Breast epithelium (tissue), 4 donors: ENCODE results near the gene CNOT2. TPM values are rescaled to one million over a fixed set of nuclear protein-coding genes. Genes with fewer than 3 reads are reported as not detected.

Experiments used
- DNase-seq, 2 donors: peaks; one replicate each; pipeline ENCODE4 v3.0.0-alpha.2; 2019; ENCODE audit warnings: low spot score in 2 of 2
- H3K27ac ChIP-seq, 2 donors: fragments of 200-600 bp; sonication (generic) in 1 of 2; one replicate each; pipeline ENCODE4 v1.5.1; 2016 to 2019; ENCODE audit warnings: mild to moderate bottlenecking in 1 of 2
- H3K27me3 ChIP-seq, 2 donors: fragments of 200-600 bp; sonication (generic) in 1 of 2; one replicate each; pipeline versions ENCODE4 v1.5.1 to v1.6.0; 2017 to 2019; ENCODE audit warnings: control low read depth in 1 of 2, mild to moderate bottlenecking in 1 of 2
- H3K36me3 ChIP-seq: fragments of 200-600 bp; one replicate; pipeline ENCODE4 v1.5.1; 2019
- H3K4me1 ChIP-seq, 2 donors: fragments of 200-600 bp; sonication (generic); one replicate each; pipeline ENCODE4 v1.5.1; 2016 to 2019; ENCODE audit warnings: control low read depth in 1 of 2
- H3K4me3 ChIP-seq, 3 donors: fragments of 200-600 bp; sonication (generic); 1 replicate in 2 of 3; 2 replicates in 1 of 3; pipeline ENCODE4 v1.5.1; 2016 to 2019; ENCODE audit warnings: mild to moderate bottlenecking in 3 of 3, moderate library complexity in 2 of 3
- H3K9me3 ChIP-seq, 2 donors: fragments of 200-600 bp; sonication (generic) in 1 of 2; one replicate each; pipeline ENCODE4 v1.5.1; 2016 to 2019; ENCODE audit warnings: control low read depth in 1 of 2
- CTCF ChIP-seq, 3 donors: fragments of 450-650 bp; IDR thresholded peaks; one replicate each; pipeline ENCODE4 v1.5.1; 2016 to 2017; ENCODE audit warnings: antibody characterized with exemption in 3 of 3, mild to moderate bottlenecking in 3 of 3, moderate library complexity in 3 of 3
- POLR2A ChIP-seq: fragments of 450-650 bp; IDR thresholded peaks from one replicate; pipeline ENCODE4 v1.6.1; 2016; ENCODE audit warnings: antibody characterized with exemption, mild to moderate bottlenecking, moderate library complexity
- POLR2AphosphoS5 ChIP-seq, 3 donors: sonication (generic); formaldehyde crosslinking; IDR thresholded peaks; one replicate each; pipeline ENCODE4 v1.6.1; 2017; ENCODE audit warnings: antibody characterized with exemption in 3 of 3
- intact Hi-C: fragments of 100-400 bp; cut with DNase I; formaldehyde crosslinking; loops from one replicate; pipeline ENCODE4 v1.15.1; 2023; ENCODE audit warnings: low total_unique reads
- total RNA-seq, 3 donors: library from RNA; depleted of rRNA; stranded (reverse); fragments of >200 nt; gene quantifications; one replicate each; pipeline ENCODE4 v1.1.0, GENCODE V29; 2016

Gene CNOT2
- total RNA-seq, 3 donors from 2014 or later: 132 to 275 (median 191) TPM

- H3K27me3 ChIP-seq: no peaks in the 10 kb centered on the region
- H3K9me3 ChIP-seq: peaks cover 0 to 2% of the 10 kb centered on the region in 2 donors
- TF ChIP-seq POLR2AphosphoS5 (IDR thresholded peaks at IDR 0.05) (no peak), POLR2A (no peak)
- H3K27ac ChIP-seq: no peak overlapping the region
- no peaks in the 10 kb centered on the region for H3K4me1 ChIP-seq
- DNase-seq: no peak
- H3K4me3 ChIP-seq: no peak overlapping the region
- intact Hi-C loops: no loop called here
- H3K36me3 ChIP-seq: no peaks in the 10 kb centered on the region
These were observed 24.3 kb downstream of the CNOT2 start for GRCh38 chr12:70267550-70267949.

GRCh38 chr12:70268972-70269371 is 25.7 kb downstream of the CNOT2 start:
- intact Hi-C loops: no loop called here
- Histone ChIP-seq H3K27me3 (no peaks in the 10 kb centered on the region), H3K36me3 (no peaks in the 10 kb centered on the region), H3K4me3 (no peak overlapping the region), H3K9me3 (no peaks in the 10 kb centered on the region), H3K27ac (no peak overlapping the region), H3K4me1 (no peaks in the 10 kb centered on the region)
- TF ChIP-seq POLR2A (no peak), CTCF (IDR thresholded peaks at IDR 0.05) (no peak), POLR2AphosphoS5 (IDR thresholded peaks at IDR 0.05) (no peak)
- no peak for DNase-seq

- Histone ChIP-seq H3K9me3 (no peaks in the 10 kb centered on the region), H3K27ac (no peak overlapping the region), H3K4me1 (no peaks in the 10 kb centered on the region), H3K4me3 (no peak overlapping the region), H3K36me3 (no peaks in the 10 kb centered on the region), H3K27me3 (no peaks in the 10 kb centered on the region)
- intact Hi-C loops: no loop called here
- no peak for DNase-seq
- no peak for TF ChIP-seq CTCF (IDR thresholded peaks at IDR 0.05)
- TF ChIP-seq POLR2AphosphoS5 (IDR thresholded peaks at IDR 0.05): no peak
- no peak for TF ChIP-seq POLR2A
These were observed 26.9 kb downstream of the CNOT2 start for GRCh38 chr12:70270108-70270507.

- H3K4me1 ChIP-seq: no peaks in the 10 kb centered on the region
- intact Hi-C loops: no loop called here
These were observed 27.8 kb downstream of the CNOT2 start for GRCh38 chr12:70271025-70271424.

GRCh38 chr12:70272510-70272909 is 29.3 kb downstream of the CNOT2 start:
- intact Hi-C loops: no loop called here
- TF ChIP-seq CTCF (IDR thresholded peaks at IDR 0.05): no peak
- no peak for TF ChIP-seq POLR2A
- no peak for TF ChIP-seq POLR2AphosphoS5 (IDR thresholded peaks at IDR 0.05)
- no peaks in the 10 kb centered on the region for H3K4me1 ChIP-seq

More at GRCh38 chr12:70271025-70271424, 27.8 kb downstream of the CNOT2 start:
- no peaks in the 10 kb centered on the region for H3K27me3 ChIP-seq
- no peaks in the 10 kb centered on the region for H3K36me3 ChIP-seq
- H3K9me3 ChIP-seq: no peaks in the 10 kb centered on the region
- TF ChIP-seq POLR2AphosphoS5 (IDR thresholded peaks at IDR 0.05) (no peak), CTCF (IDR thresholded peaks at IDR 0.05) (no peak), POLR2A (no peak)
- H3K27ac ChIP-seq: no peak overlapping the region
- no peak for DNase-seq
- no peak overlapping the region for H3K4me3 ChIP-seq

GRCh38 chr12:70275045-70275444 is 31.8 kb downstream of the CNOT2 start:
- no peaks in the 10 kb centered on the region for H3K4me1 ChIP-seq

More at GRCh38 chr12:70272510-70272909, 29.3 kb downstream of the CNOT2 start:
- no peaks in the 10 kb centered on the region for H3K9me3 ChIP-seq
- no peak for DNase-seq
- H3K4me3 ChIP-seq: no peak overlapping the region
- H3K27me3 ChIP-seq: no peaks in the 10 kb centered on the region
- no peak overlapping the region for H3K27ac ChIP-seq
- no peaks in the 10 kb centered on the region for H3K36me3 ChIP-seq

More at GRCh38 chr12:70275045-70275444, 31.8 kb downstream of the CNOT2 start:
- no peaks in the 10 kb centered on the region for H3K27me3 ChIP-seq
- H3K36me3 ChIP-seq: no peaks in the 10 kb centered on the region
- TF ChIP-seq POLR2A (no peak), POLR2AphosphoS5 (IDR thresholded peaks at IDR 0.05) (no peak), CTCF (IDR thresholded peaks at IDR 0.05) (no peak)
- DNase-seq: no peak
- intact Hi-C loops: no loop called here
- no peak overlapping the region for H3K27ac ChIP-seq
- no peak overlapping the region for H3K4me3 ChIP-seq
- H3K9me3 ChIP-seq: no peaks in the 10 kb centered on the region
